ENCODE data around the gene MAP4K4.

Gene MAP4K4

GRCh38 chr2:101693991-101694588 lies 3.4 kb upstream of the MAP4K4 start:
- DNase-seq = no peak

DNA sequence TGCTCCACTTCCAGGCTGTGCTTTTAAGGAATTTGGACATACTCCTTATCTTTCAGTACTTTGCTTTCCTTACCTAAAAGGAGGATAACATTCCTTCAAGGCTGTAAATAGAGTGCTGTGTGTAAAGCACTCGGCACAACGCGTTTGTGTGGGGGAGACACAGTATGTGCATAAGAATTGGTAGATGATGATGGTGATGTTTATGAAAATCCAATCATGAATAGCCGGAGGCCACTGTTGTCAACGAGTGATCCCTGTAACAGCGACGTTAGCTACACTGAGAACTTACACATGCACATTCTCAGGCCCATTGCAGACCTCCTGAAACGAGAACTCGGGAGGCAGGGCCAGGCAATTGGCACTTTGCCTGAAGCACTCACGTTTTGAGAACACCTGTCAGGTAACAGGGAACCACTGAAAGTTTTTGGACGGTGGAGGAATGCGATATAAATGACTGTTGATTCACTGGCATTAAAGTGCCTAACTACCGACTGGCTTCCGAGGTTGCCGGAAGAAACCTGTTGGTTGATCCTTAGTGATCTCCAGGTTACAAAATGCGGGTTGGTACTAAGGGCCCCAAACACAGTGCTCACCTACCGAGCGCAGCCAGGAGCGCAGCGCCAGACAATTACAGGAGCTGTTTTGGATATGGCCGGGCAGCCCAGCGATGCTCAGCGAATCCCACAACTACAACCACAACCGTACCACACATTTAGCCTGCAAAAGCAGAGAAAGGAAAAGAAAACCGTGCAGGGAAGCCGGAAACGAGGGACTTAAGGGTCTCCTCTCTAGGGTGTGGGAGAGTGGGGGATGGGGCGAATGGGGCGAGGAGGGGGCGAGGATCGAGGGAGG lies 1.0 kb upstream of the MAP4K4 start:
- no peak for DNase-seq

GRCh38 chr2:101698014-101698843 lies 722 bp downstream of the MAP4K4 start:
- DNase-seq = peak in 1 of 2 donors; percentile 36

DNA sequence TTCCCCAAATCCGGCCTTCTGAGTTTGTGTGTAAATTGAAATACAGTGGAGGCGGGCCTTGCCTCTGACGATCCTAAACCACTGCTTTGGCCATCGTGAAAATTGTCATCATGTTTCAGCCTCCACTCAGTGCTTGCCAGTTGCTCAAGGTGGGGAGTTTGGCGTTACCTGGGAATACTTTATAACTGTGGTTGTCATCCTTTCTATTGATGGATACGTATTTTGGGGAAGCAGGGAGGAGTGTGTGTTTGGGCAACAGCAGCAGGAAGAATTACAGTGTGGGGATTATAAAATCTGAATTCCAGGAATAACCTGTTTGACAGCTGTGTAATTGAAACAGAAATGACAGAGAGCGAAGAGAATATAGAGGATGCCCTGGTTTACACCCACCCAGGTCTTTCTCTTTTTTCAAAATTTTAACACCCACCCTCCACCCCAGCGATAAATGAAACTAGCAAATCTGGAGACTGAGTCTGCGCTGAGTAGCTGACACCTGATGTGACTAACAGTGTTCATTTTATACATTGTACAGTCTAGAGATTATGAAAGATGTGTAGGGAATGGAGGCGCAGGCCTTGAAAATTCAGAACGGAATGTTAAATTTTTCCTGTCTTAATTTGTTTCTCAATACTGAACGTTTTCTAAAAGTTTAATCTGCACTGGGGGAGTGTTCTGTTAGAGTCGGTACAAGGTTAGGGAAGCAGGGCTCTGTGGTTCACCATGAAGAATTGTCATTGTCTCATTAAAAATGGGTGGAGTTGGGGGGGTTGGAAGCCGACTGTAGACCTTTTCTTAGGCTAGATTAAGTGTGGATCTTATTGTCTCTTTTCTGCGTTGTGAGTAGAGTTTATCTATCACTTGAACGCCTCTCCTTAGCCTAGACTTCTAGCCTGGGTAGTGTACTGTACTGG lies 1.6 kb downstream of the MAP4K4 start:
- peak in 1 of 2 donors; percentile 45 for DNase-seq

DNA sequence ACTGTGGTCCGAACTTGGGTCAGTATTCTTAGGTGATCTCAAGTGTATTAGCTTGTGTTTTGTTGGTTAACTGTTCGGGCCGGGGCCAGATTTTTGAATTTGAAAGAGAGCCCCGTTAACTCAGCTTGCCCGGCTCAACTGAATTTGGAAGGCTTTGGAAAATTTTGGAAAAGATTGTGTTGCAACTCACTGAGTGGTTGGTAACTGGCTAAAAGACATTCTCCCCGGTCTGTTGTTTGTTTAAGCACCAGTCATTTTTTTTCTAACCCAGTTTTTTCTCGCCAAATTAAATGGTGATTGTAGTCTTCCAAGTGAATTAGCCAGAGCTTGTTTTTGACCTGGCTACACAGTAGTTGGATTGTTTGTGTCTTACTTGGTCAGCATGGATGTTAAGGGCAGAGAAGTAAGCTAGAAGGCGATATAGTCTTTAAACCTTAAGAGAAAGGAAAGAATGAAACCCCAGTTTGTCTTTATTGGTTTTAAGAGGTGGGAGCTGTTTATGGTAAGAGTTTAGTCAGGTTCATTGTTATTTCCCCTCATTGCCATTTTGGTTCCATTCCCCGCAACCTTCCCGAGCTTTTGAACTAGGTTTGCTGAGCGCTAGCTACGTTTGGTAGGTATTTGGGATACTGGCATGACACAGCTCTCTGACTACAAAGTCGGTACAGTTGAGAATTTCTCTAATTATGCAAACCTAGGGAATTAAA lies 2.4 kb downstream of the MAP4K4 start:
- DNase-seq = no peak

- peak in 1 of 2 donors; percentile 46 for DNase-seq
Measured at GRCh38 chr2:101704046-101704466, 6.5 kb downstream of the MAP4K4 start.

DNA sequence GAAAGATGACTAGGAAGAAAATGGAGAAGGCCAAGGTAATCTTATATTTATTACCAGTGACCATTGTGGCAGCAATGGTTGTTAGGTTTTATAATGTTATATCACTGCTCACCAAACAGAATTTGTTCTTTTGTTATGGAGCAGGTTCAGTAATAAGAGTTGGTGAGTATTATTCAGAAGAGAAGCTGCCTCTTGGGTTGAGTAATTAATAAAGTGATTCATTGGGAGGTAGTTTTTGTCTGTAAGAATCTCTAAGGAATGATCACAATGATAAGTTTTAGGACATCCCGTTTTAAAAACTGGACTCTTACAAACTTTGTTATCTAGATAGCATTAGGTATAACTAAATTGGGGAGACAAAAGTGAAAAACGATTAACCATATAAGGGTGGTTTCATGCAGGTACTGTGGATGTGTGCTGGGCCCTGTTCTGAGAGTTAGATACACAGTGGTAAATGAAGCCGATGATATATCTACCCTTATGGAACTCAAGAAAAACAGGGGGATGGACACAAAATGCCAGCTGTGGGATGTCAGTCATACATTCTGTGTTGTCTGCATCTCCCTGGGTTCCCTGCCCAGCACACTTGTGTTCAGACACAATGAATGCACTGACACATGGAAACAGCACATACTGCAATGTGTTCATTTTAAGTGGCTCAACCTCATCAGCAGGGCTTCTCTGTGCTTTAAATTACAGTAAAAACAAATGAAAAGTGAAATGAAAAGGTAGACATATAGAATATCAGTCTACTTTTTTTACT lies 7.5 kb downstream of the MAP4K4 start:
- DNase-seq = no peak

GRCh38 chr2:101706121-101706818 lies 8.8 kb downstream of the MAP4K4 start:
- no peak for DNase-seq

- peak in 1 of 2 donors; percentile 78 for DNase-seq
Measured at GRCh38 chr2:101706819-101707177, 9.3 kb downstream of the MAP4K4 start.

DNA sequence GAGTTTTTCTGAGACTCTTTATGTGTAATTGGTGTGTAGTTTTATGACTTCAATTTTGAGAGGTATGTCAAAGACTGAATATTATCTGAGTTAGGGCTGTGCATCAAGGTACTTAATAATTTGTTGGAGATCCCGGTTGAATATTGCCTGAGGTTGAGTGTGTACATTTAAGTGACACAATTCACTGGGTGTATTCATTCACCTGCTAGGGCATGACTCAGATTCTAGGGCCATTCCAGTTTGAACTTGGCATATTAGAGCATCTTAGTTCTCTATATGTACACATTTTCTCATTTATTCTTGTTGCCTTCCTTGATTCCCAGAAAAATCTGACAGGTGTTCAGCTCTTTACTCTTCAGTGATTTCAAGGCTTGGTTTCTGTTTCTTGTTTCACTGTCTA lies 12.5 kb downstream of the MAP4K4 start:
- DNase-seq = no peak

DNA sequence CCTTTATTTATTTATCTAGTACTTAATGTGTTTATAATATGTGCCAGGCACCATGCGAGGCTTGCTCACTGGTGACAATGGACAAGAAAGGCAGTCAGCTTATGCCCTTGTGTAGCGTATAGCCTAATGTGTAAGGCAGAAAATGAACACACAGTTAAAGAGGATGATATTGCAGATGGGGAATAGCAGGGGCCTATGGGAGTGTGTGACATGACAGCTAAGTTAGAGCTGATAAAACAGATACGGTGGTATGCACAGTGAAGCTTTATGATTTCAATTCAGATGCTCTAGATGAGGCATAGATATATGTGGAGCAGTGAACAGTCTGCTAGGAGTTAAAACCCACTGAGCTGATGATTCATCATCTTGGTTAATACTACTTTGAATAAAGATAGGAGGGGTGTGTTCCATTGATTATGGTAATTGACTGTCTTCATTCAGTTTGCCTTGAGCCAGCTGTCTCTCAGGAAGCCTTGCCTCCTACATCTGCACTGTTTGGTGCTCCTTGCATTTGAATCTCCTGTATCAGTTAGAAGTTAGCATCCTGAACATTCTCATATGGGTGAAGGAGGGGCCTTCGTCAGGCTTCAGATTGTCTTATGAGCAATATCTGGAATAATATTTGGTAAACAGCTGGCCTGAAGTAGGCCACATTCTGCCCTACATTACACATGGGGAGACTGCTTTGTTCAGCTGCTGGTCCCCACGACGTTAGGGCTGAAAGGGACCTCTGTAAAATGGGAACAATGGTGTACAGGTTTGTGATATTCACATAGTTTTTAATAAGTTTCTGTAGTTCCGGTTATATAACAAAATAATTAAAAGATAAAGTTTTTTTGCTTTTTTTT lies 13.2 kb downstream of the MAP4K4 start:
- peak in 1 of 2 donors; percentile 35 for DNase-seq

GRCh38 chr2:101714118-101714517 lies 16.6 kb downstream of the MAP4K4 start:
- no peak for DNase-seq

DNA sequence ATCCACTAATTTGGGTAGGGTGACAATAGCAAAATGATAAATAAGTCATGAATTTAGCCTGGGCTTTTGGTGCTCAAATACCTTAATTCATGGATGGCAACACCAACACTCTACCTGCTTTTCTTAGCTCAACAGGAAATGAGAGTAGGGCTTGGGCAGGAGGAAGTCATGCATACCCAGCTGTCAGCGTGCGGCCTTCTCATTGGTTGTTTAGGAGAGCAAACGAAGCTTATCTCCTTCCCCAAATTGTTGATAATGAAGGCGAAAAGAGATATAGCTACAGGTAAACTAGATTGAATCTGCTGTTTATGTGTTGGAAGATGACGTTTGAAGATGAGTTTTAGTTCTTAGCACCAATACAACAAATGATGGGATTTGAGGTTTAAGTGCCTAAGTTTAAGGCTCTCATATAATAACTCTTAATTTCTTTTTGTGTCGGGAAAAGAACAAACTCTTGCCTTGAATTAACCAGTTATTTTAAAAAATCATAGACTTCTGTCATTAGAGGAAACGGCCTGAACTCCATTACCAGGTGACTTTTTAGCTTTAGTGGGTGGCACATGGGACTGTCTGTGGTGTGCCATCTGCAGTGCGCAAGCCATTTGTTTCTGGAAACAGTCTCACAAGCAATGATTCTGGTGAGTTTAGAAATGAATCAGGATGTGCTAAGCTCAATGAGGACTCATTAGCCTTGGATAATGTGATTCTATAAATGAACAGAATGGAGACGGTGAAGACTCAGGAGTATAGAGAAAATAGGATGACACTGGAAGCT lies 19.8 kb downstream of the MAP4K4 start:
- peak; percentile 76 to 84 for DNase-seq

- no peak for DNase-seq
Measured at GRCh38 chr2:101718479-101718878, 21.0 kb downstream of the MAP4K4 start.

DNA sequence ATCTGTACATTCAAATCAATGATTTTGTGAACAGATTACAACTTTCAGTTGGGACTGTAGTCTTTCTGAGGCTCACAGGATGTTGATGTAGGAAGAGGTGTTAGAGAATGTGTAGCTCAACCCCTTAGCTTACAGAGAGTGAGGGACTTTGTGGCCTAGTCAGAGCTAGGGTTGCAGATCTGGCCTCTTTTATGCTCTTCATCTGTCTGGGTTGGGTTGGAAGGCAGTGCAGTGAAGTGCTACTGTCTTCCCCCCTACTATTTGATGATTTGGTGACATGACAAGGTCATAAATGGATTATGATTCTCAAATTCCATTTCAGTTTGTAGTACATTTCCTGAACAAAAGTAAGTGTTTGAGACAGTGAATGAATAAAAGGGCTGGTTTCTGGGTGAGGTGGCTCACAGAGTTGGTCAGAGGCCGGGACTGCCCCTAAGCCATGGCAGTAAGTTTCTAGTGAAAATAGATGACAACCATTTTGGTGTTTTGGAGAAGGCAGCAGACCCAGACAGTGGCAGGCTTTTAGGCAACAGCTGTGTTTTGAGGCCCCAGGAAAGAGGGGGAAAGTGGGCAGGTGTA lies 21.6 kb downstream of the MAP4K4 start:
- DNase-seq = peak; percentile 27 to 65

- DNase-seq = no peak
Measured at GRCh38 chr2:101720732-101721131, 23.2 kb downstream of the MAP4K4 start.

DNA sequence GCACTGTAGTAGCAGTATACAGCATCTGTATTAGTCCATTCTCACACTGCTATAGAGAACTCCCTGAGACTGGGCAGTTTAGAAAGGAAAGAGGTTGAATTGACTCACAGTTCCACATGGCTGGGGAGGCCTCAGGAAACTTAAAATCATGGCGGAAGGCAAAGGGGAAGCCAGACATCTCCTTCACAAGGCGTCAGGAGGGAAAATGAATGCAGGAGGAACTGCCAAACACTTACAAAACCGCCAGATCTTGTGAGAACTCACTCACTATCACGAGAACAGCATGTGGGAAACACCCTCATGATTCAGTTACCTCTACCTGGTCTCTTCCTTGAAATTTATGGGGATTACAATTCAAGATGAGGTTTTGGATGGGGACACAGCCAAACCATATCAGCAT lies 25.4 kb downstream of the MAP4K4 start:
- peak in 1 of 2 donors; percentile 47 for DNase-seq

All from CD4-positive, alpha-beta T cell treated with Interleukin-4 for 1 hour (primary cell).